Testis (tissue), 2 donors: ENCODE data around the gene FLACC1.

Experiments
- POLR2A ChIP-seq: fragments of 450-650 bp; IDR thresholded peaks from one replicate; pipeline ENCODE4 v1.6.1; 2017; ENCODE audit warnings: antibody characterized with exemption, mild to moderate bottlenecking, moderate library complexity
- TF ChIP-seq, protein P1 (sequence below), 3 experiments: fragments of 450-650 bp in 2 of 3; fragments of 200-600 bp in 1 of 3; sonication (generic) in 1 of 3; IDR thresholded peaks; one replicate each; pipeline ENCODE4 v1.5.1; 2016 to 2019; ENCODE audit warnings: antibody characterized with exemption in 3 of 3, mild to moderate bottlenecking in 2 of 3, moderate library complexity in 1 of 3

DNA sequence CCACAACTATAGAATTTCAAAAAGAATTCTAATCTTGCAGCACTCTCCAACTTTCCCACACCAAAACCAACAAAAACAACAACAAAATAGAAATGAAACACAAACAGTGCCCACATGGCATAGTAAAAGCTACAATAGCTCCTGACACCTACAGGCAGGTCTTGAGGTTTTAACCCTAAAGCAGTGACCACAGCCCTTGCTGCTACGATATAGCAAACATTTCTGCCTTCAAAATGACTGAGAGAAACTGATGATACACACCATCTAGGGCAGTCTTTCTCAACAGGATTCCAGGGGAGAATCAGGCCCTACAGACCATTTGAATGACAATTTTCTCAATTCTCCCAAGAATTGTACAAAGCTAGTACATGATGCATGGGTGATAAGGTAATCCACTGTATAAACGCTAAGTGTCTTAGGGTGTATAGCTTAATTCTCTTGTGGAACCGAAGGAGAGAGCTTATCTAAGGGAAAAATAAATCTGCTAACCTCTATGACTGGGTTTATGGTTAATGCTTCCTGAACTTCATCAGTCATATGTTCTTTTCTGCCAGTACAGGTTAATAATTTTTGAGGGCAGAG is 47.6 kb upstream of the FLACC1 start:
- TF ChIP-seq, protein P1, sequence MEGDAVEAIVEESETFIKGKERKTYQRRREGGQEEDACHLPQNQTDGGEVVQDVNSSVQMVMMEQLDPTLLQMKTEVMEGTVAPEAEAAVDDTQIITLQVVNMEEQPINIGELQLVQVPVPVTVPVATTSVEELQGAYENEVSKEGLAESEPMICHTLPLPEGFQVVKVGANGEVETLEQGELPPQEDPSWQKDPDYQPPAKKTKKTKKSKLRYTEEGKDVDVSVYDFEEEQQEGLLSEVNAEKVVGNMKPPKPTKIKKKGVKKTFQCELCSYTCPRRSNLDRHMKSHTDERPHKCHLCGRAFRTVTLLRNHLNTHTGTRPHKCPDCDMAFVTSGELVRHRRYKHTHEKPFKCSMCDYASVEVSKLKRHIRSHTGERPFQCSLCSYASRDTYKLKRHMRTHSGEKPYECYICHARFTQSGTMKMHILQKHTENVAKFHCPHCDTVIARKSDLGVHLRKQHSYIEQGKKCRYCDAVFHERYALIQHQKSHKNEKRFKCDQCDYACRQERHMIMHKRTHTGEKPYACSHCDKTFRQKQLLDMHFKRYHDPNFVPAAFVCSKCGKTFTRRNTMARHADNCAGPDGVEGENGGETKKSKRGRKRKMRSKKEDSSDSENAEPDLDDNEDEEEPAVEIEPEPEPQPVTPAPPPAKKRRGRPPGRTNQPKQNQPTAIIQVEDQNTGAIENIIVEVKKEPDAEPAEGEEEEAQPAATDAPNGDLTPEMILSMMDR (IDR thresholded peaks at IDR 0.05) = no peak
- TF ChIP-seq POLR2A = no peak
